Glomerular visceral epithelial cell (primary cell): ENCODE results near the gene YOD1.
A peak's percentile ranks its signal among the peaks of the same experiment; 100 is the strongest.

ENCODE experiments used
- DNase-seq: peaks from one replicate; pipeline ENCODE4 v3.0.0-alpha.2; 2016; ENCODE audit errors: extremely low spot score

The YOD1 gene

GRCh38 chr1:207027206-207027777 is 23.7 kb downstream of the YOD1 start:
- peak; percentile 93 for DNase-seq

- no peak for DNase-seq
These were observed 24.9 kb downstream of the YOD1 start for GRCh38 chr1:207026104-207026534.

- DNase-seq, result peak; percentile 73
These were observed 25.7 kb downstream of the YOD1 start for GRCh38 chr1:207025146-207025880.

- DNase-seq, result no peak
These were observed 26.5 kb downstream of the YOD1 start for GRCh38 chr1:207024202-207025145.

GRCh38 chr1:207022996-207023679 is 27.9 kb downstream of the YOD1 start:
- no peak for DNase-seq

GRCh38 chr1:207021876-207022596 is 29.0 kb downstream of the YOD1 start:
- DNase-seq, result no peak

GRCh38 chr1:207021139-207021861 is 29.7 kb downstream of the YOD1 start:
- DNase-seq, result no peak

GRCh38 chr1:207020709-207021107 is 30.3 kb downstream of the YOD1 start:
- DNase-seq, result no peak

- no peak for DNase-seq
These were observed 30.8 kb downstream of the YOD1 start for GRCh38 chr1:207020065-207020708.

GRCh38 chr1:207019661-207020060 is 31.3 kb downstream of the YOD1 start:
- DNase-seq, result no peak

GRCh38 chr1:207019161-207019560 is 31.8 kb downstream of the YOD1 start:
- DNase-seq, result no peak

- no peak for DNase-seq
These were observed 32.3 kb downstream of the YOD1 start for GRCh38 chr1:207018707-207019106.

GRCh38 chr1:207017615-207018559 is 33.1 kb downstream of the YOD1 start:
- no peak for DNase-seq

GRCh38 chr1:207015791-207016190 is 35.2 kb downstream of the YOD1 start:
- DNase-seq, result no peak

GRCh38 chr1:207014728-207015127 is 36.3 kb downstream of the YOD1 start:
- DNase-seq, result no peak

- no peak for DNase-seq
These were observed 37.5 kb downstream of the YOD1 start for GRCh38 chr1:207013321-207014085.

- no peak for DNase-seq
These were observed 40.3 kb downstream of the YOD1 start for GRCh38 chr1:207010726-207011125.

GRCh38 chr1:207009945-207010344 is 41.1 kb downstream of the YOD1 start:
- DNase-seq, result no peak
